GM12874 (cell line): Measurements from ENCODE around the gene ERFL.

ENCODE experiments used
- TF ChIP-seq, protein P1 (sequence below): IDR thresholded peaks from 2 replicates; pipeline ENCODE4 v1.5.1; 2011; ENCODE audit warnings: low read depth, mild to moderate bottlenecking, control low read depth, low read length, moderate library complexity; ENCODE audit not compliant: insufficient read depth

The ERFL gene

GRCh38 chr19:41928221-41928683 lies at the start of gene ERFL:
ERFL (minus strand) TSS chr19:41928449; CDS start chr19:41912919, 15,530 bp downstream.
- TF ChIP-seq, protein P1, sequence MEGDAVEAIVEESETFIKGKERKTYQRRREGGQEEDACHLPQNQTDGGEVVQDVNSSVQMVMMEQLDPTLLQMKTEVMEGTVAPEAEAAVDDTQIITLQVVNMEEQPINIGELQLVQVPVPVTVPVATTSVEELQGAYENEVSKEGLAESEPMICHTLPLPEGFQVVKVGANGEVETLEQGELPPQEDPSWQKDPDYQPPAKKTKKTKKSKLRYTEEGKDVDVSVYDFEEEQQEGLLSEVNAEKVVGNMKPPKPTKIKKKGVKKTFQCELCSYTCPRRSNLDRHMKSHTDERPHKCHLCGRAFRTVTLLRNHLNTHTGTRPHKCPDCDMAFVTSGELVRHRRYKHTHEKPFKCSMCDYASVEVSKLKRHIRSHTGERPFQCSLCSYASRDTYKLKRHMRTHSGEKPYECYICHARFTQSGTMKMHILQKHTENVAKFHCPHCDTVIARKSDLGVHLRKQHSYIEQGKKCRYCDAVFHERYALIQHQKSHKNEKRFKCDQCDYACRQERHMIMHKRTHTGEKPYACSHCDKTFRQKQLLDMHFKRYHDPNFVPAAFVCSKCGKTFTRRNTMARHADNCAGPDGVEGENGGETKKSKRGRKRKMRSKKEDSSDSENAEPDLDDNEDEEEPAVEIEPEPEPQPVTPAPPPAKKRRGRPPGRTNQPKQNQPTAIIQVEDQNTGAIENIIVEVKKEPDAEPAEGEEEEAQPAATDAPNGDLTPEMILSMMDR, result 0 out of 2 replicates have a peak, but pooled peaks have one; percentile 2

- TF ChIP-seq, protein P1, result no peak
Observed at GRCh38 chr19:41977916-41978315, 49.7 kb upstream of the ERFL start.

DNA sequence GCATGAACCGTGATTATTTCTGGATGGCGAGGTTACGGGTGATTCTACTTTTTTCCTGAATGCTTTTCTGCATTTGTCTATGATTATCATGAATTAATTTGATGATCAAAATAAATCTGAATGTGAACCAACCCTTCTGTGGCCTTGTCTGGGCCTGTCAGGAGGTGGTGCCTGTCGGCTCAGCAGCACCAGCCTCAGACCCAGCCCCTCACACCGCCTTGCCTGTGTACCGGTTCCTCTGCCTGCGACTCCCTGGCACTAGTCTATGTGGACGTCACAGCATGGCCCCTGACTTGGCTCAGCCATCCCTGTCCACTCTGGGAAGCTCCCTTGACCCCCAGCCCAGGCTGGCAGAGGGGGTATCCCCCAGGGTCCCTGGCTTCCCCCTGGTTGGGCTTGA lies 46.4 kb upstream of the ERFL start:
- TF ChIP-seq, protein P1, result no peak

DNA sequence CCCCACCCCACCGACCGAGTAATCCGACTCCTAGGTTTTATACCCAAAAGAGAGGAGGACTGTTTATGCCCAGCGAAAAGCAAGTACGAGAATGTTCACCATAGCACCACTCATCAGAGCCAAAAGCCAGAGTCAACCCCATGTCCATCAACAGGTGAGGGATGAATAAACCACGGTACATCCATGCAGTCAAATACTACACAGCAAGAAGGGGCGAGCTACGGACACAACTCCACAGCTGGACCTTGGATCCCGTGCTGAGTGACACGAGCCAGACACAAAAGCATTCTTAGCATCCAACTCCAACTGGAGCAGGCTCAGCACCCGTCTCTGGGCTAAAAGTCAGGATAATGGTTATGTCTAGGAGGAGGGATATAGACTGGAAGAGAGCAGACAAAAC lies 43.1 kb upstream of the ERFL start:
- TF ChIP-seq, protein P1, result no peak

DNA sequence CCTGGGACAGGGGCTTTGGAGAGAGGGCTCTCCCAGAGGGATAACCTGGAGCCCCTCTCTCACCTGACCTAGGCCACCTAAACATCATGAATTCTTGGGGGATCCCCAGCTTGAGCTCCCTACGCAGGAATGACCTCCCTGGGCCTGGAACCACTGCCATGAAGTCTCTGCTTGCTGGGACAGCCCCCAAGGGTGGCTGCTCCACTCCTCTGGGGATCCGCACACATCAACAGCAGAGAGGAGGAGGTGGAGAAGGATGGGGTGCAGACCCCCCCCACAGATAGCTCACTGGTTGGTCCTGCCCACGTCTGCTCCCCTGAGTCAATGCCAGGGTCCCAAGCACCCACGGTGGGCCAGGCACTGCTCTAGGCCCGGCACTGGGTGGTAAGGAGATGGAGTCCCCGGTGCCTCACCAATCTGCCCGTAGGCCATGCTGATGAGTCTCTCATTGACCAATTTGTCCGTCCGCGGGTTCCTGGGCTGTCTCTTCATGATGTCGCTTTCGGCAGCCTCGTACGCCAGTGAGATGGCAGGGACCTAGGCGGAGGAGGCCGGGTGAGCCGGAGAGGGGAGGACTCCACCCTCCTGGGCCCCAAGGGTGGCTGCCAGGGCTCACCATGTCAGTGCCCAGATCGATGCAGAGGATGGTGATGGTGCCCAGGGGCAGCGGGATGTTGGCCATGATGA lies 41.7 kb upstream of the ERFL start:
- TF ChIP-seq, protein P1, result no peak

GRCh38 chr19:41968751-41969595 lies 40.7 kb upstream of the ERFL start:
- TF ChIP-seq, protein P1, result no peak

- TF ChIP-seq, protein P1, result no peak
Observed at GRCh38 chr19:41967054-41967783, 39.0 kb upstream of the ERFL start.
